KG1 (cell line): ENCODE results near the gene FOCAD.
"Not testable (repeated sequence)": the region's sequence is repeated elsewhere in the genome, so short reads cannot be mapped to it uniquely, and the experiment has no call there.

Source experiments
- DNase-seq: peaks from one replicate; lab custom pipeline; 2025; lab: John Stamatoyannopoulos, UW

The FOCAD gene

DNA sequence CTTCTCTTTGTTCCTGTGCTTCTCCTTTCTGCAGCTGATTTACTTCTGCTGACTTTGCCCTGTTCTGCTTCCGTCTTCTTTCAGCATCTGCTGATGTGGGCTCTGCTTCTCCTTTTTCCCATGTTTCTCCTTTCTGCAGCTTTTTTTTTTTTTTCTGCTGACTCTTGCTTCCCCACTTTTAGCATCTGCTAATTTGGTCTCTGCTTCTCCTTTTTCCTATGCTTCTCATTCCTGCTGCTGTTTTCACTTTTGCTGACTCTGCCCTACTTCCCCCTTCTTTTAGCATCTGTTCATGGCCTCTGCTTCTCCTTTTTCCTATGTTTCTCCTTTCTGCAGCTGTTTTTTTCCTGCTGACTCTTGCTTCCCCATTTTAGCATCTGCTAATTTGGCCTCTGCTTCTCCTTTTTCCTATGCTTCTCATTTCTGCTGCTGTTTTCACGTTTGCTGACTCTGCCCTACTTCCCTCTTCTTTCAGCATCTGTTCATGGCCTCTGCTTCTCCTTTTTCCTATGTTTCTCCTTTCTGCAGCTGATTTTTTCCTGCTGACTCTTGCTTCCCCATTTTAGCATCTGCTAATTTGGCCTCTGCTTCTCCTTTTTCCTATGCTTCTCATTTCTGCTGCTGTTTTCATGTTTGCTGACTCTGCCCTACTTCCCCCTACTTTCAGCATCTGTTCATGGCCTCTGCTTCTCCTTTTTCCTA lies 289.3 kb downstream of the FOCAD start:
- DNase-seq = not testable (repeated sequence)

DNA sequence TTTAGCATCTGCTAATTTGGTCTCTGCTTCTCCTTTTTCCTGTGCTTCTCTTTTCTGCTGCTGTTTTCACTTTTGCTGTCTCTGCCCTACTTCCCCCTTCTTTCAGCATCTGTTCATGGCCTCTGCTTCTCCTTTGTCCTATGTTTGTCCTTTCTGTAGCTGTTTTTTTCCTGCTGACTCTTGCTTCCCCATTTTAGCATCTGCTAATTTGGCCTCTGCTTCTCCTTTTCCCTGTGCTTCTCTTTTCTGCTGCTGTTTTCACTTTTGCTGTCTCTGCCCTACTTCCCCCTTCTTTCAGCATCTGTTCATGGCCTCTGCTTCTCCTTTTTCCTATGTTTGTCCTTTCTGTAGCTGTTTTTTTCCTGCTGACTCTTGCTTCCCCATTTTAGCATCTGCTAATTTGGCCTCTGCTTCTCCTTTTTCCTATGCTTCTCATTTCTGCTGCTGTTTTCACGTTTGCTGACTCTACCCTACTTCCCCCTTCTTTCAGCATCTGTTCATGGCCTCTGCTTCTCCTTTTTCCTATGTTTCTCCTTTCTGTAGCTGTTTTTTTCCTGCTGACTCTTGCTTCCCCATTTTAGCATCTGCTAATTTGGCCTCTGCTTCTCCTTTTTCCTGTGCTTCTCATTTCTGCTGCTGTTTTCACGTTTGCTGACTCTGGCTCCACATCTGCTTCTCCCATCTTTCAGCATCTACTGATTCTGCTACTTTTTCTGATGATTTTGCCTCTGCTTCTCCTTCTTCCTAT lies 290.3 kb downstream of the FOCAD start:
- not testable (repeated sequence) for DNase-seq

DNA sequence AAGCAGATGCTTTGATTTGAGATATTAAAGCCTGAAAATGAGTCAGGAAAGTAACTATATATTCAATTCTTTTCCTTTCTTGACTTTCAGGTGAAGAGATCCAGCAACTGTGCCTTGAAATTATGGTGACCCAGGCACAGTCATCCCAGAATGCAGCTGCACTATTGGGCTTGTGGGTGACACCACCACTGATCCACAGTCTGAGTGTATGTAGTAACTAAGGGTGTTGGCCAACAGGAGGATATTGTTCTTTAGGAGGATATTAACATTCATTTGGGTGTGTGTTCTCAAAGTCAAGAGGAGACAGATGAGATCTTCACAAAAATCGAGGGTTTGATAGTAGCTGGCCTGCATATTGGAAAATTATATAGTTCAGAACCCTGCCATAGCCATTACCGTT lies 294.2 kb downstream of the FOCAD start:
- DNase-seq = no peak

DNA sequence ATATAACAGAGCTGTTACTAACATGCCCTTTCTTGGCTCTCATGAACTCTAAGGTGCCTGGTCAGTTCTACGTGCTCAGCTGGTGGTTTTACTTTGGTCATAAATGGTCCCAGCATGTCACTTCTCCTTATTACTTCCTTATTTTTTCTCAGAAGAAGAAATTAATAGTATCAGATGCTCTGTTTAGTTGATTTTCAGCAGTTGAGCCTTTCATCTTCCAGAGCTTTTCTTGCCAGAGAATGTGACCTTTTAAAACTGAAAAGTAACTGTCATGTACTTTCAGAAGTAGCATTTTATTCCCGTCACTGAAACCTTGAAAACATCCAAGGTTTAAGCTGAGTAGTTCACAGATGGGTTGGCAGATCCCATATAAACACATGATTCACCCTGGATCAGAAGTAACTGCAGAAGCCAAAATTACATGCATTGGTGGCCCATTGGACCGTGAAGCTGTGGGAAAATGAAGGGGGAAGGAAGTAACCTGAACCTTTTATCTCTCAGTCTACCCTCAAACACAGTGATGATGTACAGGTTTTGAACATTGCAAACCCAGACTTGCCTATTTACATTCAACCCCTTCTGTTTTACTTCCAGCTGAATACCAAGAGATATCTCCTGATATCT lies 296.9 kb downstream of the FOCAD start:
- no peak for DNase-seq

DNA sequence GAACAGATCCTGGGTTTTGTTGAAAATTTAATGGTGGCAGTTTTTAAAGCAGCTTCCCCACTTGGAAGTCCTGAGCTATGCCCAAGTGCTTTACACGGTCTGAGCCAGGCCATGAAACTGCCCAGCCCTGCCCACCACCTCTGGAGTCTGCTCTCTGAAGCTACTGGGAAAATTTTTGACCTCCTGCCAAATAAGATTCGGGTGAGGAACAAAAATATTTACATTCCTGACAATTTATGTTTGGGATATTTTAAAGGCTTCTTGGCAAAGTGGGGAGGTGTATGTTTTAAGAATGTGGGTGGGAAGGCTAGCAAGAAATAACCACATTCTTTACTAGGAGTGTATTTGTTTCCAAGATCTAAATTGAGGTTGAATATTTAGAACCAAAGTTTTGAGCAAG lies 297.4 kb downstream of the FOCAD start:
- DNase-seq = no peak

DNA sequence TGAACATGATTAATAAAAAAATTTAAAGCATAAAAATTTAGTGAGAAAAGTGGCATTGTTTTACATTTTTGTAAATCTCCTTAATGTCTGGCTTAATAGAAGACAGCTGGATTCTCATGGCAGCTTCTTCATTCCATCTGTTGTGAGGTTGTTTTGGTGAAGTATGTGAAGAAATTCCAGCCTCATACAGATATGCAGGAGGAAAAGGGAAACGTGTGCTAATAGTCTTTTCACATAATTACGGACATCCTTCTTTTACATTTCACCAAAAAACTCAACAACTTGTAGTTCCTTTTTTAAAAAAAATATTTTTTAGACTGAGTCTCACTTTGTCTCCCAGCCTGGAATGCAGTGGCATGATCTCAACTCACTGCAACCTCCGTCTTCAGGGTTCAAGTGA lies 300.4 kb downstream of the FOCAD start:
- no peak for DNase-seq

DNA sequence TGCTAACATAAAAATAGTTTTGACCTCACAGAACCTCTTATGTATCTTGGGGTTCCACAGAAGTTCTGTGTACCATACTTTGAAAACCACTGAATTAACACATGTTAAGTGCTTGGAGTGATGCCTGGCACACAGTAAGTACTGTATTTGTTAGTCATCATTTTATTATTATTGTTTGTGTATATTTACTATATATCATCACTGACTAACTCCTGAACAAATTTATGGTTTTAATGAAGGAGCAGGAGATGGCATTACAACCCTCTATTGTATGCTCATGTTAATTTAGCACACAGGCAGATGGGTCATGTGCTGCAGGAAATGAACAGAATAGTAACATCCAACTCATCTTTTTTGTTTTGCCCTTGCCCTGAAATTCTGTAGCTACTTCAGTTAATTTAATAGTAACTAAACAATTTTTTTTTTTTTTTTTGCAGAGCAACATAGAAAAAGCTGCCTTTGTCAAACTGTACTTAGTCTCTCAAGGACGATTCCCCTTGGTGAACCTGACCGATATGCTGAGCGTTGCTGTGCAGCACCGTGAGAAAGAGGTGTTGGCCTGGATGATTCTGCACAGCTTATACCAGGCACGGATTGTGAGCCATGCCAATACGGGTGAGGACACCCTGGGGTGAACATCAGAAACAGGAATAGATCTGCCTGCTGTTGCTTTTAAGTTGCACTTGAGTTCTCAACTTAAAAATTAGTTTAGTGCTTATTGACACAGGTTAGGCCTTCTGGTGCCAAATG lies 302.0 kb downstream of the FOCAD start:
- no peak for DNase-seq

DNA sequence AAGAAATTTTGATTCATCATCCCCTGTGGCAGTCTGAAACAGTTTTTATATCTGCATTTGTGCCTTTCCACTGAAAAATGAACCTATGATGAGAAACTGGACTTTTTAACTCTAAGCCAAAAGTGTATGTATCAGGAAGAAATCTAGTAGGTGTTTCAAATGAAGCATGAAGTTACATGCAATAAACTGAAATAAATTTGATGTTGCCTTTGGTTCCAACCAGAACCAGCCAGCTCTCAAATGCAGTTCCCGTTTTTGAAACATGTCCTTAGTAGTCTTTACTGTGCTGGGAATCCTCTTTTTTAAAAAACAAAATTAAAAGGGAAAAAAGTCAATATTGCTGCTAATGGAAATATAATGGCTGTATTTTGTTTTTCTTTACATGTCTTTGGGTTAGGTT lies 303.5 kb downstream of the FOCAD start:
- no peak for DNase-seq

DNA sequence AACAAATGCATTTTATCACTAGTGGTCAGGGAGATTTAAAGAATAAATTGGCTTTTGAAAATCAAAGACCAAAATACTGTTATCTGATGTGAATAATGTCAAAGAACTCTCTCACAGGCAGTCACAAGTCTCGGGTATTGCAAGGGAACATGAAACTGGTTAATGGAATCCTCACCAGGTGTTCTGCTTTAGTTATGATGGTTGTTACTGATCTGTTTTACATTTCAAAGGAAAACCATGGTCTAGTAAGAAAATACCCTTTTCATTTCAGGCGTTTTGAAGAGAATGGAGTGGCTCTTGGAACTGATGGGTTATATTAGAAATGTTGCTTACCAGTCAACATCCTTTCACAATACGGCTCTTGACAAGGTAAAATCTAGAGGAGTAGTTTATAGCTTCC lies 304.0 kb downstream of the FOCAD start:
- DNase-seq = no peak

DNA sequence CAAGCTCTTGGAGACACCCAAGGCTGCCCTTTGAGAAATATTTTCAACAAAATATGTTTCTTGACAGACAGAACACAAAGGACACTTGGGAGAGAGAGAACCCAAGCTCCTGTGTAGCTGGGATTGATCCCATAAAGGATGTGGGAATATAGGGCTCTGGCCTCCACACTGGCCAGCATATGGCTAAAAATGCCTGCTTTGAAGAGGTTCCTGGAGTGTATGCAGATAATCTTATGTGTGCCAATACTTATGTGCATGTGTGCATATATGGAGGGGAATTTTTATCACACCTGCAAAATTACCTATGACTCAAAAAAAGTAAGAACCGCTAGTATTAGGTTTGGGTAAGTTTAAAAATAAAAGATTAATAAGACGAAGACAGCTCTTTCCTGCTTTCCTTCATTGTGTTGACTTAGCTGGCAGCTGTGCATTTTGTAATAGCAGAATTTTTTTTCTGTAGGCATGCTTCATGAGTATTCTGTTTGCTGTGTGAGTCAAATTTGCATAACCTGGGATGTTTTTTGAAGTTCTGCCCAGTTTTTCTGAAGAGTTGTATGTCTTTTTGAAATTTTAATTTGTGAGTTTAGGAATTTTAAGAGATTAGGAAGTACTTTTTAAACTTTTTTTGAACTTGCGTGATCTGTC lies 304.7 kb downstream of the FOCAD start:
- DNase-seq = no peak

DNA sequence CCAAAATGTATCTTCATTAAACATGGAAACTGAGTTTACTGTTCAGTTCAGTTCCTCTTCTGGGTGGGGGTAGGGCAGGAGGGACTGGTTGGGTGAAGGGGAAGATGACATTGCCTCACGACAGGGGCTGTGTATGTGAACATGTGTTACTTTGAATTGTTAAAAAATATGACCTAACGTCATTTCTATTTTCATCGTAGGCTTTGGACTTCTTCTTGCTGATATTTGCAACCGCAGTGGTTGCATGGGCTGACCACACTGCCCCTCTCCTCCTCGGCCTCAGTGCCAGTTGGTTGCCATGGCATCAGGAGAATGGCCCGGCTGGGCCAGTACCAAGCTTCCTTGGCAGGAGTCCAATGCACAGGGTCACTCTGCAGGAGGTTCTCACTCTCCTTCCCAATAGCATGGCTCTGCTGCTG lies 305.9 kb downstream of the FOCAD start:
- DNase-seq = no peak

DNA sequence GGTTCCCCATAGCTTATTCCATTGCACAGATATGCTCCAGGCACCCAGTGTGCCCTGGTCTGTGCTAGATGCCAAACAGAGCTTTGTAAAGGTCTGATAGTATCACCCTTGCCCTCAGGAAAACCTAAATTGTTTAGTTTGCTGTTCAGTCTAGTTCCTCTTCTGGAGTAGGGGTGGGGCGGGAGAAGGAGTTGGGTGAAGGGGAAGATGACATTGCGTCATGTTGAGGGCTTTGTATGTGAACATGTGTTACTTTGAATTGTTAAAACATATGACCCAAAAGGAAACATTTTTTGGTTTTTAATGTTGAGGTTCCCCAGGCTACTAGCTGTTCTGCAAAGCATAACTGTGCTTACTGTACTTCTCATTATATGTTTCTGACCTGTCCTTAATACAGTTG lies 306.8 kb downstream of the FOCAD start:
- peak; percentile 34 for DNase-seq

DNA sequence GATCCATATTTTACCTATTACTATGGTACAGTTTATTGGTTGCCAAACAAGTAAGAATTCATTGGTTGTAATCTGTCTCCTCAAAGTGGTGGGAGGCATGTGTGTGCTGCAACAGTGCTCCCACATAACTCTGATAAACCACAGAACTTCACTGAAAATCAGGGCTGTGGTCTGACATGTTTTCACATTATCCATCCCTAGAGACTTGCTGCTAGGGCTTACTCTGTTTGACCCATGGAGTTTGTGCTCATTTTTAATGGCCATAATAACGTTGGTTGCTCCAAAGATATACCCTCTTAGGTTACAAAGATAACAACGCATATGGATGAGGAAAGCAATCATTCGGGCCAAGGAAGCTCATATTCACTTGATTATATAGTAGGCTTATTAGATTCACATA lies 310.4 kb downstream of the FOCAD start:
- no peak for DNase-seq

DNA sequence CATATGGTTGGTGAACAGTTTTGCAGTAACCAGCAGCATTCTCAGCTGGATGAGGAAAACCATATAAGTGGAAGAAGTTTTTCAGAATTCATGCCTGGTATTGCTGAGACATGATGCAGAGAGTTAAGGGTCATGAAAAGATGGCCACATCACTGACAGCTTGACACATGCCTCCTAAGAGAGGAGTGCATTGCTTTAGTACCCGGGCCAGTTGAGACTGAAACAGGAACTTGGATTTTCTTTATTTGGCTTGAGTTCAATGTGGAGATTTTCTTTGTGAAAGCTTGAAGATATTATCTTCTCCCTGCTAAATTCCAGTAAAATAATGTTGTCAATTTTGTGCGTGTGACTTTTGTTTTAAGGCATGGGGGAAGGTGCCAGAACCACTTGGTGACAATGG lies 311.6 kb downstream of the FOCAD start:
- no peak for DNase-seq

DNA sequence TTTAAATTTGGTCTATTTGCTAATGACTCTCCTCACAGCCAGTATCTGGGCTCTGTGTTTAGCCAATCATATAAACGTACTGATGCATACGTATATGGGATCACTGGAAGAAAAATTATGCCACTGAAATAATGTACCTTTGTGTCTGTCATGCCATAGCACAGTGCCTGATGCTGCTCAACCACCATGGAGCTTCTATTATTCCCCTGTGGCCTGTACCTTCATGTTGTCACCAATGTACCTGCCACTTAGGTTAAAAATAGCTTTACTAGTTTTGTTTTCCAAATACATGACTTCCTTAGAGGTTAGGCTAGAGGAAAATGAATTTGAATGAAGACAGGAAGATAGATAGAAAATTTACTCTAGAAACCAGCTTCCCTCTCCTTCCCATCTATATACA lies 312.8 kb downstream of the FOCAD start:
- no peak for DNase-seq

DNA sequence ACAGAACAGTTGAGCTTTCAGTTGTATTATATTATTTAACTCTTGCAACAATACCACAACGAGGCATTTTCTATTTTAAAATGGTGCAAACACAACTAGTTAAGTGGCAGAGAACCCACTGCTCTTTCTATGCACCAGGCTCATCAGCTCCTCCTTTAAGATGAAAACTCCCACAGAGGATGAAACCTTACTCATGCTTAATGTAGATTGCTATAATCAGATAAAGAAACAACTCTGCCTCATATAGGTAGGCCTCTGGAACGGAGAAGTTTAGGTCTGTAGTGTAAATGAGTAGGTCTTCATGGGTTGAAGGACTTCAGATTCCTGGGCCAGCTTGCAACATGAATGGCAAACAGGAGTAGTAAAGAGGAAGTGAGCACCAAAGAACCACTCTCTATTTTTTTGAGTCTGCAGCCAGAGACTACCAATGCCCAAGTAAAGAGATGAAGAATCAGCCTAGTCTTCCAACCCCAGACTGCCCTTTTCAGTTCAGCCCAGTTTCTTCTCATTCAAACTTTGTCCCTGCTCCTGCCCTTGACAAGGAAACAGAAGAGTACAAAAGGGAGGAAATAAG lies 313.5 kb downstream of the FOCAD start:
- DNase-seq = no peak

DNA sequence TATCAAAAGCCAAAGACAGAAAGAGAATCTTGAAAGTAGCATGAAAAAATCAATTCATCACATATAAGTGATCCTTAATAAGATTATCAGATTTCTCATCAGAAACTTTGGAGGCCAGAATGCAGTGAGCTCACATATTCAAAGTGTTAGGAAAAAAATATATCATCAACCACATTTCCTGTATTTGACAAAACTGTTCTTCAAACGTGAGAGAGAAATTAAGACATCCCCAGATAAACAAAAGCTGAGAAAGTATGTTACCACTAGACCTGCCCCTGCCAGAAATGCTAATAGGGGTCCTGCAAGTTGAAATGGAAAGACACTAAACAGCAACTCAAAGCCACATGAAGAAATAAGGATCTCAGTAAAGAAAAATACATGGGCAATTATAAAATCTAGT lies 317.5 kb downstream of the FOCAD start:
- DNase-seq = no peak

DNA sequence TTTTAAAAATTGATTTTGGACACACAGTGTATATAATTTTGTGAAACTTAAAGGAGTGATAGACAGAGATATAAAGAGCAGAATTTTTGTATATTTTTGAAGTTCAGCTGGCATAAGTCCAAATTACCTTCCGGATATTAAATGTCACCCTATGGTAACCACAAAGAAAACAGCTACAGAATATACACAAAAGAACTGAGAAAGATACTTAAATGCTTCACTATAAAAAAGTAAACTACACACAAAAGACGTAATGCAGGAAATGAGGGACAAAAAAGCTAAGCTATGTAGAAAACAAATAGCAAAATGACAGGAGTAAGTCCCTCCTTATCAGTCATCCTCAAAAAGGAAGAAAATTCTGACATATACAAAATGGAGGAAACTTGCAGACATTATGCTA lies 318.0 kb downstream of the FOCAD start:
- no peak for DNase-seq

DNA sequence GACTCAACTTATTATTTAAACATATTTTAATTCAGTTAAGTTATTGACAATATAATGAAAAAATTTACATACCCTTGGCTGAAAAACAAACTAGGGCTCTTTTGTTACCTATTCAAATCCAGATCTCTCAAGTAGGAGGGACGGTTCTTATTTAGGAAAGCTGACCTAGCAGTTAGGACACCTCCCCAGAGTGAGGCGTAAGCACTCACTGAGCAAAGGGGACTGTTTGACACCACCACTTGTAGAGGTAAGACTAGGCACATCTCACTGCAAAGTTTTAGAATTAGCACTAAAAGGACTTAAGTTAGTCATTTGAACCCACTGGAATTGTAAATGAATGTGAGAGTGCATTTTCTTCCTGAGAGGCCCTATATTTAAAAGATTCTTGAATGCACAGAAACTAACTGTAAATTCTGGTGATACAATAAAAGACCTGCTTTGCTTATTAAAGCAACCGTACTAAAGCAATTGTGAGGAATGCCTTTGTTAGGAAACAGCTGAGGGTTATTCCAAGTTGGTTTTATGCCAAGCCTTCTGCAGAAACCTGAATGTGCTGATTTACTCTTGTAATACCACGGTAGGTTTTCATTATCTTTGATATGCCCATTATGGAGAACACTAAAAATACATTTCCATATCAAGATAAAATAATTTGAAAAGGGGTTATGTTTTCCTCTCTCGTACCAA lies 331.2 kb downstream of the FOCAD start:
- no peak for DNase-seq

DNA sequence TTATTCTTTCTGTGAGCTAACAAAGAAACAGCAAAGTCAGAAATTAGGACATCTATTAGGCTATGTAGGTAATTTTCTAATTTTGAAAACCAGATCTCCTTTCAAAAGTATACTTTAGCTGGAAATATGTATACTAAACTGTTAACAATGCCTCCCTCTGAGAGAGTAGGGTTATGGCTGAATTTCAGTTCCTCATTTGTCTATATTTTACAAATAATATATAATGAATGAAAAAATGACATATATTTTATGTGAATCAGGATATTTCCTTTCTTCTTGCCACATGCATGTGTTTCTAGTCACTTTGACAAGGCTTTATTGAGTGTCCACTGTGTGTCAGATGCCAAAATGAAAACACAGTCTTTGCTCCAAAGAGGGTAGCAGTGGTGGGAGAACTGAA lies 331.9 kb downstream of the FOCAD start:
- no peak for DNase-seq
